Keratinocyte (primary cell): ENCODE results near the gene GSTA5. TPM values are rescaled to one million over a fixed set of nuclear protein-coding genes. Genes with fewer than 3 reads are reported as not detected.
A peak's percentile ranks its signal among the peaks of the same experiment; 100 is the strongest.

Source experiments
- DNase-seq: peaks from one replicate; pipeline ENCODE4 v3.0.0-alpha.2; 2011; ENCODE audit warnings: low read depth, missing footprints, low spot score
- FAIRE-seq: peaks from 2 replicates; lab custom pipeline; 2011; peaks lifted over from hg19 to GRCh38; lab: Jason Lieb, UNC
- H2AFZ ChIP-seq: 2 replicates; pipeline ENCODE4 v1.6.0; 2012; ENCODE audit warnings: low read length, control low read depth, inconsistent platforms; ENCODE audit not compliant: control insufficient read depth
- H3K27ac ChIP-seq: 2 replicates; pipeline ENCODE4 v1.5.1; 2011; ENCODE audit warnings: low read length; ENCODE audit not compliant: control insufficient read depth, insufficient read depth
- H3K27me3 ChIP-seq: 3 replicates; pipeline ENCODE4 v1.6.0; 2011; ENCODE audit warnings: low read length; ENCODE audit not compliant: control insufficient read depth, insufficient read depth; ENCODE audit errors: extremely low read depth
- H3K36me3 ChIP-seq, 2 experiments: 2 replicates in 1 of 2; 3 replicates in 1 of 2; pipeline ENCODE4 v1.5.1; 2011; ENCODE audit warnings: low read length in 2 of 2, mild to moderate bottlenecking in 1 of 2; ENCODE audit not compliant: control insufficient read depth in 2 of 2, insufficient read depth in 2 of 2; ENCODE audit errors: extremely low read depth in 1 of 2
- H3K4me1 ChIP-seq: 3 replicates; pipeline ENCODE4 v1.5.1; 2011; ENCODE audit warnings: low read length; ENCODE audit not compliant: control insufficient read depth, insufficient read depth; ENCODE audit errors: extremely low read depth
- H3K4me2 ChIP-seq: 3 replicates; pipeline ENCODE4 v1.6.0; 2011; ENCODE audit warnings: low read depth, low read length; ENCODE audit not compliant: control insufficient read depth, insufficient read depth; ENCODE audit errors: extremely low read depth
- H3K4me3 ChIP-seq, 3 experiments: fragments of 200-600 bp in 1 of 3; sonication (generic) in 1 of 3; 2 replicates in 2 of 3; 3 replicates in 1 of 3; pipeline ENCODE4 v1.5.1; 2011 to 2016; ENCODE audit warnings: low read length in 3 of 3, mild to moderate bottlenecking in 3 of 3, control low read depth in 2 of 3, inconsistent platforms in 1 of 3, low read depth in 1 of 3, mixed read lengths in 1 of 3, mixed run types in 1 of 3, moderate library complexity in 1 of 3; ENCODE audit not compliant: control insufficient read depth in 2 of 3, insufficient read depth in 2 of 3; ENCODE audit errors: extremely low read depth in 1 of 3
- H3K79me2 ChIP-seq: 2 replicates; pipeline ENCODE4 v1.6.0; 2012; ENCODE audit warnings: low read length; ENCODE audit not compliant: control insufficient read depth, insufficient read depth
- H3K9ac ChIP-seq: 3 replicates; pipeline ENCODE4 v1.6.0; 2011; ENCODE audit warnings: low read length; ENCODE audit not compliant: control insufficient read depth, insufficient read depth; ENCODE audit errors: extremely low read depth
- H3K9me1 ChIP-seq: 3 replicates; pipeline ENCODE4 v1.6.0; 2011; ENCODE audit warnings: low read length; ENCODE audit not compliant: control insufficient read depth, insufficient read depth; ENCODE audit errors: extremely low read depth
- H3K9me3 ChIP-seq: 2 replicates; pipeline ENCODE4 v1.5.1; 2012; ENCODE audit warnings: low read depth, low read length; ENCODE audit not compliant: control insufficient read depth
- H4K20me1 ChIP-seq: 3 replicates; pipeline ENCODE4 v1.6.0; 2011; ENCODE audit warnings: low read length; ENCODE audit not compliant: control insufficient read depth, insufficient read depth; ENCODE audit errors: extremely low read depth
- CTCF ChIP-seq, 3 experiments: IDR thresholded peaks in 1 of 3; conservative IDR thresholded peaks in 1 of 3; optimal IDR thresholded peaks in 1 of 3; 2 replicates in 2 of 3; 3 replicates in 1 of 3; pipeline versions ENCODE3 to v1.5.1; 2011; ENCODE audit warnings: low read length in 3 of 3, mild to moderate bottlenecking in 3 of 3, moderate library complexity in 2 of 3, control low read depth in 1 of 3, inconsistent platforms in 1 of 3; ENCODE audit not compliant: insufficient read depth in 2 of 3; ENCODE audit errors: extremely low read depth in 1 of 3
- EZH2 ChIP-seq: IDR thresholded peaks from one replicate; pipeline ENCODE4 v1.6.1; 2012; ENCODE audit warnings: inconsistent platforms, mild to moderate bottlenecking, low read length, moderate library complexity
- dilution Hi-C: fragments of 300-500 bp; cut with MboI; formaldehyde crosslinking; loops from one replicate; pipeline ENCODE4 v1.7.0; 2020; ENCODE audit warnings: low sequenced_read_pairs; ENCODE audit not compliant: extremely low pct_ligation_motif_present
- polyA plus RNA-seq, 5 experiments: library from polyadenylated mRNA; depleted of rRNA in 3 of 5; stranded (reverse) in 3 of 5; stranded (forward) in 1 of 5; unstranded in 1 of 5; fragments of >200 nt; gene quantifications; 1 replicate in 1 of 5; 2 replicates in 3 of 5; 3 replicates in 1 of 5; pipeline versions ENCODE4 v1.2.1 to v1.2.3, GENCODE V29; 2011 to 2012; ENCODE audit warnings: missing spikeins in 2 of 5, low read depth in 1 of 5, low replicate concordance in 1 of 5

The GSTA5 gene
- polyA plus RNA-seq, 1 donor (not counting 4 experiments of a cell fraction or from before 2014, with no cell fraction given): not detected

DNA sequence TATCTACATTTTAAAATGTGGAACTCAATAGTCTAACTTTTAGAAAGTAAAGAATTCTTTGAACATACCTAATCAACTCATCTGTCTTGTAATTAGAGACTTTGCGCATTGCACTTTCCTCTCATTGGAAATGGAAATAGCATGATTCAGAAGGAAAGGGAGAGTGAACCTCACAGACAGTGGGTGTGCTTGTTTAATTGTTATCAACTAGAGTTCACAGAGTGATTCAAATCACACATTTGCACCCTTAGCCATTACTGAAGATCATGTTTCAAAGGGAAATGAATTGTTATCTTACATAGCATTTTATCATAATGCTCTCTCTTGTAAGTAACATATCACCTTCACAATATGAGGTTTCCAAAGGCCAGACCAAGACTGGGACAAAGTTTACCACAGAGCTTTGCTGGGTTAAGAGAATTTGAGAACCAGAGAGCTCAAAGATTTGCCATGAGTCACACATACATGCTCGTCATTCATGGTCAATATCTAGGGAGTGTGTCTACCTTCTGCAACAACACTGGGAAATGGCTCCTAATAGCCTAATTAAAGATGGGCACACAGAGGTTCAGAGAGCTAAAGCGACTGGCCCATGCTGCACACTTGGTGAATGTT, 47.4 kb upstream of the GSTA5 start:
- FAIRE-seq: no peak
- Histone ChIP-seq H4K20me1 (no peaks in the 10 kb centered on the region), H3K4me1 (no peaks in the 10 kb centered on the region), H3K4me3 (no peak overlapping the region), H2AFZ (no peak overlapping the region), H3K9me1 (no peaks in the 10 kb centered on the region), H3K4me2 (no peak overlapping the region), H3K9me3 (no peaks in the 10 kb centered on the region), H3K36me3 (no peaks in the 10 kb centered on the region), H3K79me2 (no peaks in the 10 kb centered on the region), H3K9ac (no peak overlapping the region), H3K27ac (no peak overlapping the region), H3K27me3 (peaks cover 3% of the 10 kb centered on the region)
- no peak for TF ChIP-seq EZH2
- no peak for TF ChIP-seq CTCF (optimal IDR thresholded peaks at IDR 0.05 in 1 of 3, IDR thresholded peaks at IDR 0.05 in 1 of 3, conservative IDR thresholded peaks at IDR 0.05 in 1 of 3; ENCODE audit: extremely low read depth in 1 of 3, insufficient read depth in 2 of 3, low read length in 3 of 3)
- no peak for DNase-seq
- dilution Hi-C loops: no loop called here

GRCh38 chr6:52881996-52882841, 41.6 kb upstream of the GSTA5 start:
- TF ChIP-seq EZH2 (no peak), CTCF (optimal IDR thresholded peaks at IDR 0.05 in 1 of 3, IDR thresholded peaks at IDR 0.05 in 1 of 3, conservative IDR thresholded peaks at IDR 0.05 in 1 of 3; ENCODE audit: extremely low read depth in 1 of 3, insufficient read depth in 2 of 3, low read length in 3 of 3) (peak; percentile 80 to 92 (median 82))
- Histone ChIP-seq H2AFZ (peak overlapping the region; percentile 100), H3K4me3 (peak overlapping the region; percentile 28 to 85 (median 80)), H3K27ac (no peak overlapping the region), H4K20me1 (no peaks in the 10 kb centered on the region), H3K9me3 (no peaks in the 10 kb centered on the region), H3K9ac (peak overlapping the region; percentile 73), H3K27me3 (peaks cover 24% of the 10 kb centered on the region), H3K36me3 (no peaks in the 10 kb centered on the region), H3K79me2 (no peaks in the 10 kb centered on the region), H3K4me2 (peak overlapping the region; percentile 100), H3K4me1 (peaks cover 7% of the 10 kb centered on the region), H3K9me1 (no peaks in the 10 kb centered on the region)
- dilution Hi-C loops: no loop called here
- DNase-seq (peak; percentile 19), FAIRE-seq (peak; percentile 86)
